K562 (cell line): Measurements from ENCODE around the gene GADD45B. TPM values are rescaled to one million over a fixed set of nuclear protein-coding genes. Genes with fewer than 3 reads are reported as not detected.

Experiments
- ATAC-seq: fragments of 200-7000 bp; cut with Tn5 transposase; 3 replicates; pipeline ENCODE4 v1.9.1; 2020; ENCODE audit warnings: moderate library complexity
- BruUV-seq: library from RNA; stranded (reverse); fragments of 400-500 nt; replicated peaks from 2 replicates; lab custom pipeline; 2021; lab: Mats Ljungman, UMichigan
- CTCF ChIA-PET: fragments of 300-600 bp; formaldehyde crosslinking; extraction: SDS; loops from one replicate; lab custom pipeline; 2021; ENCODE audit warnings: low intra/inter-chr PET ratio; lab: Yijun Ruan, JAX
- POLR2A ChIA-PET: fragments of 300-600, 350-650 bp; sonication (Branson Sonifier 250); formaldehyde crosslinking; extraction: SDS; loops from one replicate; lab custom pipeline; 2021; ENCODE audit warnings: antibody characterized with exemption, inconsistent platforms; lab: Yijun Ruan, JAX
- DNase-seq, 4 experiments: peaks; one replicate each; pipeline versions ENCODE4 v3.0.0 to v3.0.0-alpha.2; 2011 to 2018; ENCODE audit warnings: low spot score in 3 of 4, mixed read lengths in 3 of 4; ENCODE audit errors: extremely low read depth in 1 of 4
- FAIRE-seq: peaks from 2 replicates; lab custom pipeline; 2011; peaks lifted over from hg19 to GRCh38; lab: Jason Lieb, UNC
- H2AFZ ChIP-seq: 2 replicates; pipeline ENCODE4 v1.6.0; 2011; ENCODE audit warnings: low read depth, low read length, control low read depth, inconsistent platforms
- H3K27ac ChIP-seq: fragments of 200-600 bp; 3 replicates; pipeline ENCODE4 v1.8.0; 2011; ENCODE audit warnings: low read depth, mild to moderate bottlenecking, control low read depth, inconsistent platforms, low read length, moderate library complexity, mixed read lengths; ENCODE audit errors: extremely low read depth
- H3K27me3 ChIP-seq, 2 experiments: fragments of 300-600 bp in 1 of 2; 2 replicates in 1 of 2; 3 replicates in 1 of 2; pipeline versions ENCODE4 v1.6.0 to v1.8.0; 2011; ENCODE audit warnings: inconsistent platforms in 2 of 2, low read length in 2 of 2, mild to moderate bottlenecking in 1 of 2, mixed read lengths in 1 of 2, moderate library complexity in 1 of 2; ENCODE audit not compliant: control insufficient read depth in 2 of 2, insufficient read depth in 2 of 2
- H3K36me3 ChIP-seq: fragments of 300-600 bp; 3 replicates; pipeline ENCODE4 v1.8.0; 2011; ENCODE audit warnings: mild to moderate bottlenecking, low read length, inconsistent platforms; ENCODE audit not compliant: control insufficient read depth, insufficient read depth
- H3K4me1 ChIP-seq, 2 experiments: fragments of 200-600 bp in 1 of 2; replicated peaks in 1 of 2; 2 replicates in 1 of 2; 3 replicates in 1 of 2; pipeline versions ENCODE4 v1.5.1 to v1.8.0; 2011; ENCODE audit warnings: inconsistent platforms in 2 of 2, low read length in 2 of 2, mild to moderate bottlenecking in 1 of 2, mixed read lengths in 1 of 2, moderate library complexity in 1 of 2; ENCODE audit not compliant: control insufficient read depth in 2 of 2, insufficient read depth in 2 of 2
- H3K4me2 ChIP-seq: 2 replicates; pipeline ENCODE4 v1.6.1; 2011; ENCODE audit warnings: low read length, control low read depth, inconsistent platforms, mixed read lengths; ENCODE audit not compliant: insufficient read depth
- H3K4me3 ChIP-seq: fragments of 200-600 bp; sonication (generic), shearing (Covaris generic); 2 replicates; pipeline ENCODE4 v1.5.1; 2016; ENCODE audit warnings: control low read depth, inconsistent platforms
- H3K79me2 ChIP-seq: fragments of 200-600 bp; 3 replicates; pipeline ENCODE4 v1.8.0; 2011; ENCODE audit warnings: low read length, inconsistent platforms; ENCODE audit not compliant: control insufficient read depth, insufficient read depth
- H3K9ac ChIP-seq, 2 experiments: 2 replicates each; pipeline versions ENCODE4 v1.6.0 to v1.6.1; 2011; ENCODE audit warnings: low read depth in 2 of 2, low read length in 2 of 2, control low read depth in 1 of 2, inconsistent platforms in 1 of 2, mild to moderate bottlenecking in 1 of 2, mixed read lengths in 1 of 2; ENCODE audit not compliant: insufficient read depth in 1 of 2
- H3K9me1 ChIP-seq: one replicate; pipeline ENCODE4 v1.6.0; 2011; ENCODE audit warnings: inconsistent platforms, mild to moderate bottlenecking, low read length, moderate library complexity; ENCODE audit not compliant: control insufficient read depth, insufficient read depth
- H3K9me3 ChIP-seq: replicated peaks from 2 replicates; pipeline ENCODE4 v1.5.1; 2011; ENCODE audit warnings: low read depth, low read length, inconsistent platforms; ENCODE audit not compliant: control insufficient read depth, insufficient read depth
- H4K20me1 ChIP-seq: replicated peaks from 2 replicates; pipeline ENCODE4 v1.6.1; 2011; ENCODE audit warnings: low read length, inconsistent platforms, mixed read lengths; ENCODE audit not compliant: control insufficient read depth, insufficient read depth
- CTCF ChIP-seq, 3 experiments: IDR thresholded peaks in 2 of 3; conservative IDR thresholded peaks in 1 of 3; 2 replicates each; pipeline ENCODE4 v1.5.1; 2011 to 2012; ENCODE audit warnings: low read length in 3 of 3, mild to moderate bottlenecking in 3 of 3, control low read depth in 2 of 3, improper control_type of control experiment in 1 of 3, inconsistent platforms in 1 of 3, low read depth in 1 of 3, mixed read lengths in 1 of 3, moderate library complexity in 1 of 3; ENCODE audit not compliant: insufficient read depth in 2 of 3
- ZBTB7A ChIP-seq: IDR thresholded peaks from 2 replicates; pipeline ENCODE4 v1.6.1; 2011; ENCODE audit warnings: low read depth, mild to moderate bottlenecking, low read length, moderate library complexity, borderline replicate concordance; ENCODE audit not compliant: control insufficient read depth
- ZNF253 ChIP-seq: fragments of 250-450 bp; sonication (Bioruptor Pico); conservative IDR thresholded peaks from 2 replicates; pipeline ENCODE4 v1.6.1; 2021; ENCODE audit warnings: mild to moderate bottlenecking
- WGBS: fragments of 100-300 bp; shearing (Covaris generic); methylation state at CpG from one replicate; pipeline ENCODE4 v1.1.6; 2016; ENCODE audit warnings: low coverage, mixed read lengths; ENCODE audit not compliant: insufficient coverage; ENCODE audit errors: missing lambda C conversion rate; 5-methylcytosine and 5-hydroxymethylcytosine counted together
- in situ Hi-C: fragments of 300-500 bp; cut with MboI; formaldehyde crosslinking; loops from 4 replicates; pipeline ENCODE4 v1.15.0; 2018; ENCODE audit warnings: inconsistent platforms, mixed read lengths
- intact Hi-C: fragments of 100-400 bp; cut with micrococcal nuclease; formaldehyde crosslinking; loops from 2 replicates; pipeline ENCODE4 v1.14.2; 2022
- polyA plus RNA-seq, 8 experiments: library from polyadenylated mRNA; depleted of rRNA in 4 of 8; stranded (reverse) in 5 of 8; unstranded in 3 of 8; fragments of >200 nt; fragmentation: Nextera tagmentation in 2 of 8; fragmentation: Illumina TruSeq in 1 of 8; extraction: Ambion mirVana in 2 of 8; extraction: Trizol in 1 of 8; gene quantifications; 2 replicates each; pipeline versions ENCODE4 v1.2.1 to v1.2.3, GENCODE V29; 2011 to 2014; ENCODE audit warnings: inconsistent platforms in 1 of 8, missing spikeins in 1 of 8
- total RNA-seq, 7 experiments: library from RNA; depleted of rRNA in 6 of 7; stranded (reverse); fragments of >200 nt in 6 of 7; fragmentation: Illumina TruSeq in 2 of 7; extraction: Trizol in 2 of 7; gene quantifications; 2 replicates each; pipeline versions ENCODE4 v1.2.1 to v1.2.3, GENCODE V29; 2011 to 2021; ENCODE audit warnings: low replicate concordance in 1 of 7

The GADD45B gene
- total and polyA plus RNA-seq, 9 of the 15 experiments (the other 6 are each of a cell fraction or from before 2014, with no cell fraction given) = 0.06 to 4.1 (median 2.1) TPM

DNA sequence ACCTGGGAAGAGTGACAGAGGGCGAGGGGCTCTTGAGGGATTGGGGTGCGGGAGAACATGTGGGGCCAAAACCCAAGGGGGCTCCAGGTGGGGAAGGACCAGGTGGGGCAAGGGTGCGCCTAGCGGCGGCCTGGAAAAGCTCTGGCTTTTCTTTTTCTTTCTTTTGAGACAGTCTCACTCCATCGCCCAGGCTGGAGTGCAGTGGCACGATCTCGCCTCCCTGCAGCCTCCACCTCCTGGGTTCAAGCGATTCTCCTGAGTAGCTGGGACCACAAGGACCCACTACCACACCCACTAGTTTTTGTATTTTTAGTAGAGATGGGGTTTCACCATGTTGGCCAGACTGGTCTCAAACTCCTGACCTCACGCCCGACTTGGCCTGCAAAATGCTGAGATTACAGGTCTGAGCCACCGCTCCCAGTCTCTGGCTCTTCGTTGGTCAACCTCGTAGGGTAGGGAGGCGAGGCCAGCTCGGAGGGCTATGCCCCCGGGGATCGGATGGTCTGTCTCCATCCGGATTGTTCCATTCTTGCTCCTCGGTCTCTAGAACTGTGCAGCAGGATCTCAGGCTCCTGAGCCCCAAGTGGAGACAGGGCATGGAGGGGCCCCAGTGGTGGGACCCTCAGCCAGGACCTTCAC lies 3.7 kb downstream of the GADD45B start:
- no peak overlapping the region for H2AFZ ChIP-seq
- H3K27ac ChIP-seq = no peak overlapping the region
- TF ChIP-seq ZNF253 (CRISPR knock-in tag) (no peak), CTCF (IDR thresholded peaks at IDR 0.05 in 2 of 3, conservative IDR thresholded peaks at IDR 0.05 in 1 of 3; ENCODE audit: insufficient read depth in 2 of 3, low read depth in 1 of 3, low read length in 3 of 3) (0 out of 6 replicates have a peak, but pooled peaks of 1 of the 3 experiments have one; percentile 6), ZBTB7A (peak; percentile 52; the same call in 1 of the 2 replicates)
- H3K36me3 ChIP-seq = no peaks in the 10 kb centered on the region
- 29% methylated on average over 18 of the region's 20 CpGs for WGBS
- H3K4me3 ChIP-seq = no peak overlapping the region
- no peaks in the 10 kb centered on the region for H3K79me2 ChIP-seq
- peaks cover 6 to 23% of the 10 kb centered on the region in 2 experiments; a peak in 4 of 5 replicates for H3K27me3 ChIP-seq
- DNase-seq = no peak
- ATAC-seq = no peak
- H3K4me2 ChIP-seq = no peak overlapping the region
- intact Hi-C loops (no loop called here), in situ Hi-C loops (no loop called here)
- POLR2A ChIA-PET = interaction anchor here (0.6 to 1.1 kb wide), 2 partner anchors 22 to 582 kb away, joined by 3 to 4 read pairs; no protein-coding TSS in a partner anchor
- 0 out of 2 replicates have a peak, but pooled peaks cover 5% of the 10 kb centered on the region for H4K20me1 ChIP-seq
- peak overlapping the region in 1 of 2 experiments; percentile 57; a peak in 1 of 4 replicates for H3K9ac ChIP-seq
- H3K9me1 ChIP-seq = no peaks in the 10 kb centered on the region
- FAIRE-seq = no peak
- CTCF ChIA-PET = no interaction called here
- H3K4me1 ChIP-seq = peaks cover 2 to 39% of the 10 kb centered on the region in 2 experiments; a peak in 4 of 5 replicates
- no TSS peak for BruUV-seq
- H3K9me3 ChIP-seq = no peaks in the 10 kb centered on the region
